A549 (cell line): Measurements from ENCODE around the gene TFF3.

Experiments
- CTCF ChIP-seq: fragments of >200 bp; sonication (Bioruptor Twin); formaldehyde crosslinking; IDR thresholded peaks from 3 replicates; pipeline ENCODE4 v1.5.1; 2016
- EP300 ChIP-seq, 2 experiments: fragments of >200 bp; sonication (Bioruptor Twin); formaldehyde crosslinking; IDR thresholded peaks; 2 replicates in 1 of 2; 3 replicates in 1 of 2; pipeline ENCODE4 v1.6.1; 2016 to 2017
- JUN ChIP-seq, 2 experiments: fragments of >200 bp; sonication (Bioruptor Twin); formaldehyde crosslinking; IDR thresholded peaks; 2 replicates in 1 of 2; 3 replicates in 1 of 2; pipeline ENCODE4 v1.6.1; 2016 to 2017
- JUNB ChIP-seq: fragments of >200 bp; sonication (Bioruptor Twin); formaldehyde crosslinking; IDR thresholded peaks from 2 replicates; pipeline ENCODE4 v1.6.1; 2016
- NPAS2 ChIP-seq: fragments of 250-450 bp; sonication (Bioruptor Pico); IDR thresholded peaks from 2 replicates; pipeline ENCODE4 v1.8.0; 2022; ENCODE audit warnings: mild to moderate bottlenecking, moderate library complexity, borderline replicate concordance
- NR3C1 ChIP-seq: fragments of >200 bp; sonication (Bioruptor Twin); formaldehyde crosslinking; IDR thresholded peaks from 3 replicates; pipeline ENCODE4 v1.6.1; 2017
- POLR2A ChIP-seq: IDR thresholded peaks from 2 replicates; pipeline ENCODE4 v1.6.1; 2012; ENCODE audit warnings: mild to moderate bottlenecking, low read length
- RAD21 ChIP-seq, 2 experiments: fragments of >200 bp in 1 of 2; sonication (Bioruptor Twin) in 1 of 2; formaldehyde crosslinking in 1 of 2; IDR thresholded peaks in 1 of 2; conservative IDR thresholded peaks in 1 of 2; 2 replicates in 1 of 2; 3 replicates in 1 of 2; pipeline ENCODE4 v1.6.1; 2012 to 2018; ENCODE audit warnings: inconsistent platforms in 1 of 2
- RARB ChIP-seq: fragments of 250-450 bp; sonication (Bioruptor Pico); IDR thresholded peaks from 2 replicates; pipeline ENCODE4 v1.8.0; 2021; ENCODE audit warnings: mild to moderate bottlenecking, moderate library complexity
- RFX5 ChIP-seq: fragments of 450-650 bp; IDR thresholded peaks from 2 replicates; pipeline ENCODE4 v1.7.1; 2014; ENCODE audit warnings: antibody characterized with exemption, mild to moderate bottlenecking, moderate library complexity
- SMC3 ChIP-seq: fragments of >200 bp; sonication (Bioruptor Twin); formaldehyde crosslinking; IDR thresholded peaks from 3 replicates; pipeline ENCODE4 v1.6.1; 2018; ENCODE audit warnings: inconsistent platforms
- TF ChIP-seq, protein P1 (sequence below): fragments of 450-650 bp; IDR thresholded peaks from 2 replicates; pipeline ENCODE4 v1.6.1; 2014; ENCODE audit warnings: antibody characterized with exemption
- TF ChIP-seq, protein P2 (sequence below): IDR thresholded peaks from 2 replicates; pipeline ENCODE4 v1.6.1; 2012

GRCh38 chr21:42311816-42312625 lies 3.2 kb downstream of the TFF3 start:
- no peak for TF ChIP-seq CTCF
- no peak for TF ChIP-seq POLR2A
- TF ChIP-seq EP300 (IDR thresholded peaks at IDR 0.05), result no peak
- TF ChIP-seq SMC3, result no peak
- no peak for TF ChIP-seq RFX5
- no peak for TF ChIP-seq NPAS2 (CRISPR knock-in tag)
- TF ChIP-seq, protein P1, sequence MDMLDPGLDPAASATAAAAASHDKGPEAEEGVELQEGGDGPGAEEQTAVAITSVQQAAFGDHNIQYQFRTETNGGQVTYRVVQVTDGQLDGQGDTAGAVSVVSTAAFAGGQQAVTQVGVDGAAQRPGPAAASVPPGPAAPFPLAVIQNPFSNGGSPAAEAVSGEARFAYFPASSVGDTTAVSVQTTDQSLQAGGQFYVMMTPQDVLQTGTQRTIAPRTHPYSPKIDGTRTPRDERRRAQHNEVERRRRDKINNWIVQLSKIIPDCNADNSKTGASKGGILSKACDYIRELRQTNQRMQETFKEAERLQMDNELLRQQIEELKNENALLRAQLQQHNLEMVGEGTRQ, result no peak
- TF ChIP-seq RAD21 (conservative IDR thresholded peaks at IDR 0.05 in 1 of 2, IDR thresholded peaks at IDR 0.05 in 1 of 2), result no peak
- TF ChIP-seq JUN (IDR thresholded peaks at IDR 0.05), result no peak
- no peak for TF ChIP-seq JUNB
- no peak for TF ChIP-seq NR3C1
- no peak for TF ChIP-seq RARB (CRISPR knock-in tag)
- TF ChIP-seq, protein P2, sequence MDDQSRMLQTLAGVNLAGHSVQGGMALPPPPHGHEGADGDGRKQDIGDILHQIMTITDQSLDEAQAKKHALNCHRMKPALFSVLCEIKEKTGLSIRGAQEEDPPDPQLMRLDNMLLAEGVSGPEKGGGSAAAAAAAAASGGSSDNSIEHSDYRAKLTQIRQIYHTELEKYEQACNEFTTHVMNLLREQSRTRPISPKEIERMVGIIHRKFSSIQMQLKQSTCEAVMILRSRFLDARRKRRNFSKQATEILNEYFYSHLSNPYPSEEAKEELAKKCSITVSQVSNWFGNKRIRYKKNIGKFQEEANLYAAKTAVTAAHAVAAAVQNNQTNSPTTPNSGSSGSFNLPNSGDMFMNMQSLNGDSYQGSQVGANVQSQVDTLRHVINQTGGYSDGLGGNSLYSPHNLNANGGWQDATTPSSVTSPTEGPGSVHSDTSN, result no peak
